NB4 (cell line): ENCODE data around the gene RHBDF2.
A peak's percentile ranks its signal among the peaks of the same experiment; 100 is the strongest.
"Not testable (repeated sequence)": the region's sequence is repeated elsewhere in the genome, so short reads cannot be mapped to it uniquely, and the experiment has no call there.

Experiments used
- DNase-seq: peaks from one replicate; pipeline ENCODE4 v3.0.0; 2010; ENCODE audit warnings: low read depth
- H3K4me3 ChIP-seq: one replicate; pipeline ENCODE4 v1.5.1; 2011; ENCODE audit warnings: mild to moderate bottlenecking, low read depth, low read length, moderate library complexity
- MYC ChIP-seq: IDR thresholded peaks from 2 replicates; pipeline ENCODE4 v1.6.1; 2011; ENCODE audit warnings: low read depth, low read length
- POLR2A ChIP-seq: IDR thresholded peaks from 2 replicates; pipeline ENCODE4 v1.6.1; 2011; ENCODE audit warnings: mild to moderate bottlenecking; ENCODE audit not compliant: insufficient read length; ENCODE audit errors: extremely low read depth
- TF ChIP-seq, protein P1 (sequence below): IDR thresholded peaks from 2 replicates; pipeline ENCODE4 v1.6.1; 2011; ENCODE audit warnings: low read depth, low read length
- TF ChIP-seq, protein P2 (sequence below): IDR thresholded peaks from one replicate; pipeline ENCODE4 v1.5.1; 2012; ENCODE audit warnings: low read depth, low read length

The RHBDF2 gene

DNA sequence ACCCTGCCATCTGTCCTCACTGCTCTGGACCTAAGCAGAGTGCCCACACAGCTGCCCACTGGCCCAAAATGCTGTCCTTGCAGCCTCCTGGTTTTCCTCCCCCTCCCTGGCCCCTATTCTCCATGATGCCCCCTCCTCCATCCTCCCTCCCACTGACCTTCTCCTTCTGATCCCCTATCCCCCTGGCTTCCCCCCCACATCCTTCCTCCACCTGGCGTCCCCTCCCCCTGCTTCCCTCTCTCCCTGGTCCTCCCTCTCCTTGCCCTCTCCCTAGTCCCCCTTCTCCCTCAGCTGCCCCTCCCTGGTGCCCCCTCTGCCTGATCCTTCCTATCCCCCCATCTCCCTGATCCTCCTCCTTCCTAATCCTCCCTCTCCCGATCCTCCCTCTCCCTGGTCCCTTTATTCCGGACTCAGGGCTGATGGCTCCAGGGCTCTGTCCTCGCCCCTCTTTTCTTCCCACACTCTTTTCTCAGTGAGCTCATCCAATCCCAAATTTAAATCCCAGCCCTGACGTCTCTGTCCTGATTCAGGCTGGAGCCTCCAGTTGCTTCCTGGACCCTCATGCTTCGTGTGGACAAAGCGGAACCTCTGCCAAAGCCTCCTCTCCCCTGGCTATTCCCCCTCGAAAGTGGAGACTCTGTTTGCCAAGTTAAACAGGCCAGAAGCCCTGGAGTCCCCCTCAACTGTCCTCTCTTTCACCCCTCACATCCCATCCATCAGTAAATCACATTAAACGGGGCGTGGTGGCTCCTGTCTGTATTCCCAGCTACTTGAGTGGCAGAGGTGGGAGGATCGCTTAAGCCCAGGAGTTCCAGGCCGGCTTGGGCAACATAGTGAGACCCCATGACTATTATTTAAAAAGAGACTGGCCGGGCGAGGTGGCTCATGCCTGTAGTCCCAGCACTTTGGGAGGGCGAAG lies 18.1 kb upstream of the RHBDF2 start:
- no peak overlapping the region for H3K4me3 ChIP-seq
- DNase-seq = no peak
- TF ChIP-seq POLR2A = no peak
- TF ChIP-seq, protein P1, sequence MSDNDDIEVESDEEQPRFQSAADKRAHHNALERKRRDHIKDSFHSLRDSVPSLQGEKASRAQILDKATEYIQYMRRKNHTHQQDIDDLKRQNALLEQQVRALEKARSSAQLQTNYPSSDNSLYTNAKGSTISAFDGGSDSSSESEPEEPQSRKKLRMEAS = no peak
- TF ChIP-seq, protein P2, sequence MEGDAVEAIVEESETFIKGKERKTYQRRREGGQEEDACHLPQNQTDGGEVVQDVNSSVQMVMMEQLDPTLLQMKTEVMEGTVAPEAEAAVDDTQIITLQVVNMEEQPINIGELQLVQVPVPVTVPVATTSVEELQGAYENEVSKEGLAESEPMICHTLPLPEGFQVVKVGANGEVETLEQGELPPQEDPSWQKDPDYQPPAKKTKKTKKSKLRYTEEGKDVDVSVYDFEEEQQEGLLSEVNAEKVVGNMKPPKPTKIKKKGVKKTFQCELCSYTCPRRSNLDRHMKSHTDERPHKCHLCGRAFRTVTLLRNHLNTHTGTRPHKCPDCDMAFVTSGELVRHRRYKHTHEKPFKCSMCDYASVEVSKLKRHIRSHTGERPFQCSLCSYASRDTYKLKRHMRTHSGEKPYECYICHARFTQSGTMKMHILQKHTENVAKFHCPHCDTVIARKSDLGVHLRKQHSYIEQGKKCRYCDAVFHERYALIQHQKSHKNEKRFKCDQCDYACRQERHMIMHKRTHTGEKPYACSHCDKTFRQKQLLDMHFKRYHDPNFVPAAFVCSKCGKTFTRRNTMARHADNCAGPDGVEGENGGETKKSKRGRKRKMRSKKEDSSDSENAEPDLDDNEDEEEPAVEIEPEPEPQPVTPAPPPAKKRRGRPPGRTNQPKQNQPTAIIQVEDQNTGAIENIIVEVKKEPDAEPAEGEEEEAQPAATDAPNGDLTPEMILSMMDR = no peak
- no peak for TF ChIP-seq MYC

DNA sequence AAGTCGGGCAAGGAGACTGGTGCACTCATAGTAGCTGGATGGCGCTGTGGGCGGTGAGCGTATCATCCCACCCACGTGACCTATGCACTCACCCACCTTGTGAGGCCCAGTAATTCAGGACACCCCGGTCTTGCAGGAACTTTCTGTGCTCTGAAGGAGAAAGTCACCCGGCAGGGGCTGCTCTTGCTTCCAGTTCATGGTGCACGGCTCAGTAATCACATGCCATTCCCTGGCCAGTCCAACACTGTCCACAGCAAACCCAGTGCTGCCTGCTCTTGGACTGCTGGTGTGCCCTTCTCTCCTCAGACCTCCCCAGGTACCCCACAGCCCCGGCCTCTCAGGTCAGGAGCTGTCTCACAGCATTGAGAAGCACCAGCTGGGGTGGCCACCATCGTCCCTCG lies 16.4 kb upstream of the RHBDF2 start:
- DNase-seq = no peak
- TF ChIP-seq, protein P2 = no peak
- TF ChIP-seq, protein P1 = no peak
- TF ChIP-seq POLR2A = no peak
- no peak for TF ChIP-seq MYC
- no peak overlapping the region for H3K4me3 ChIP-seq

DNA sequence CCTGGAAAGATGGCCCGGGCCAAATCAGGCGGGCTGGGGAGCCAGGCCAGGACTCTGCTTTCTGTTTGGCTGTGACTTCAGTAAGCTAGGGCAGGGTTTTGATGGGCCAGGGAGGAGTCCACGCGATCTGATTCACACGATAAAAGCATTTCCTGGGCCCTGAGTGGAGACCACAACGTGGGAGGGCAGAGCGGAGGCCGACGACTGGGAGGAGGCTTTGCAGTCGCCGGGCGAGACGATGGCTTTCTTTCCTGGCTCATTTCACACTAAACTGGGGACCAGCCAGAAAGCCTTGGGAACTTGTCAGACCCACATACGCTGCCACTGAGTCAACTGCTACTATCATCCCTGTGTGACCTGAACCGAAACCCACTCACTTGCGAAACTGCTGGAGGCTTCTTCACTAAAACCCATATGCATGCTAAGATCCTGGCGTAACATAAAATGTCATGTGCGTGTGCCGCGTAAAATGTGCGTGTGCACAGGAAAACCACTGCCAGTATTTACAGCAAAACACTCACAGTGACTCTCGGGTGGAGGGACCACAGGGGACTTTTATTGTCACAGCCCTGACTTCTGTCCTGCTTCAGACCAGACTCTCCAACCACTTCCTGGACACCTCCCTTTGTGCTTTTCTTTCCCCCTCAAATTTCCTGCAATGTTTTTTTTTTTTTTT lies 14.2 kb upstream of the RHBDF2 start:
- DNase-seq = peak; percentile 73
- TF ChIP-seq POLR2A = no peak
- TF ChIP-seq, protein P1 = peak; percentile 32; the same call in 1 of the 2 replicates
- peak overlapping the region; percentile 14 for H3K4me3 ChIP-seq

DNA sequence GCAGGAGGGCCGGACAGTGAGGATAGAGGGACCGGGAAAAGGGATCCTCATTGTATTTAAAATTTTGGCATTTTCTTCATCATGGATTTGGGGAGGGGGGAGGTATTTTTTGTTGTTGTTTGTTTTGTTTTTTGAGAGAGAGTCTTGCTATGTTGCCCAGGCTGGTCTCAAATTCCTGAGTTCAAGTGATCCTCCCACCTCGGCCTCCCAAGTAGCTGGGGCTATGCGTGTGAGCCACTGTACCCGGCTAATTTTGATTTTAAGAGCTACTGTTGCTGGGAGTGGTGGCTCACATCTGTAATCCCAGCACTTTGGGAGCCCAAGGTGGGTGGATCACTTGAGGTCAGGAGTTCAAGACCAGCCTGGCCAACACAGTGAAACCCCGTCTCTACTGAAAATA lies 13.1 kb upstream of the RHBDF2 start:
- DNase-seq, H3K4me3 ChIP-seq: not testable (repeated sequence)

DNA sequence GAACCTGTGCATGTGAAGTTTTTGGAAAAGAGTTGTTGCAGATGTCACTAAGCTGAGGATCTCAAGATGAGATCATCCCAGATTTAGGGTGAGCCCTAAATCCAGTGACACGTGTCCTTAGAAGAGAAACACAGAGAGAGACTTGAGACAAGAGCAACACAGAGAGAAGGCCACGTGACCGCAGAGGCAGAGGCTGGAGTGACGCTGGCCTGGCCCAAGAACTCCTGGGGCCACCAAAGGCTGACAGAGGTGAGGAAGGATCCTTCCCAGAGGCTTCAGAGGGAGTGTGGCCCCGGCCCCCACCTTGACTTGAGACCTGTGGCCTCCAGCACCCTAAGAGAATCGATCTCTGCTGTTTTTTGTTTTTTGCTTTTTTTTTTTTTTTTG lies 12.1 kb upstream of the RHBDF2 start:
- TF ChIP-seq POLR2A (no peak), MYC (no peak)
- TF ChIP-seq, protein P1 = no peak
- TF ChIP-seq, protein P2 = no peak
- H3K4me3 ChIP-seq = no peak overlapping the region
- DNase-seq = no peak

DNA sequence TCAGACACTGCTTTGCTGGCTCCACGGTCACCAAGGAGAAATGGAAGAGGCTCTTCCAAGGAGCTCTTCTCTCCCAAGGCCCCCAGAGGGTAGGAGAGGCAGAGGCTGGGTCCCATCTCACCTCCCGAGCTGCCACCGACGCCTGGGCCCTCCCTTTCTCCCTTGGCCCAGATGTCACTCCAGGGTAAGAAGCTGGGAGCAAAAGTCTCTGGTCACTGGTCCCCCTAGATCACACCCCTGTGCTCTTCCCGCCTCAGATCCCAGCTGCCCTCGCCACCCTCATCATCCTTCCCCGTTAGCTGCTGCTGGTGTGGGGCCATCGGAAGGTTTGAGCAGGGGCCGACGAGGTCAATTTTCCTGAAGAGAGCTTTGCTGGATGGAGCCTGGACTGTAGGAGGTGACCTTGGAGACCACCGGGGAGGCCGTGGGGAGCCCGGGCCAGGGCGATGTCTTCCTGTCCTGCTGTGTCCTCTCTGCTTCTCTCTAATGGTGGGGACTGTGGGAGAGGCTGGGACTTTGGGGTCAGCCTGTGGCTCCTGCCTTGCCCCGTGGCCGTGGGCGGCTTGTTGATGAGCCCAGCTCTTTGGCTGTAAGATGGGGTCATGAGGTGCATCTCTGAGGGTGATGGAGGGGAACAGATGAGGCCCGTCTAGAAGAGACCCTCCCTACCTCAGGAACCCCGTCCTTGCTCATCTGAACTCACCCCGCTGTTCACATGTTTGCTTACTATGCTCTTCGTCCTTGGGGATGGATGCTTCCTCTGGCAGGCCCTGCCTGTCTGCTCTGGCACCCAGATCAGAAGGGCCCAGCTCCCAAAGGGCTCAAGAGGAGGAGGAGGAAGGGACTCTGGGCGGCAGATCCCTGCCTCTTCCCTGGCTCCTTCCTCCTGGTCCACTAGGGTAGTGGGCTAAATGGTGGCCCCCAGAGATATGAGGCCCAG lies 11.4 kb upstream of the RHBDF2 start:
- TF ChIP-seq, protein P1 = no peak
- TF ChIP-seq MYC (no peak), POLR2A (no peak)
- TF ChIP-seq, protein P2 = no peak
- H3K4me3 ChIP-seq = no peak overlapping the region
- DNase-seq = no peak
